ENCODE results near the gene RHOG.
A peak's percentile ranks its signal among the peaks of the same experiment; 100 is the strongest.

Gene RHOG

DNA sequence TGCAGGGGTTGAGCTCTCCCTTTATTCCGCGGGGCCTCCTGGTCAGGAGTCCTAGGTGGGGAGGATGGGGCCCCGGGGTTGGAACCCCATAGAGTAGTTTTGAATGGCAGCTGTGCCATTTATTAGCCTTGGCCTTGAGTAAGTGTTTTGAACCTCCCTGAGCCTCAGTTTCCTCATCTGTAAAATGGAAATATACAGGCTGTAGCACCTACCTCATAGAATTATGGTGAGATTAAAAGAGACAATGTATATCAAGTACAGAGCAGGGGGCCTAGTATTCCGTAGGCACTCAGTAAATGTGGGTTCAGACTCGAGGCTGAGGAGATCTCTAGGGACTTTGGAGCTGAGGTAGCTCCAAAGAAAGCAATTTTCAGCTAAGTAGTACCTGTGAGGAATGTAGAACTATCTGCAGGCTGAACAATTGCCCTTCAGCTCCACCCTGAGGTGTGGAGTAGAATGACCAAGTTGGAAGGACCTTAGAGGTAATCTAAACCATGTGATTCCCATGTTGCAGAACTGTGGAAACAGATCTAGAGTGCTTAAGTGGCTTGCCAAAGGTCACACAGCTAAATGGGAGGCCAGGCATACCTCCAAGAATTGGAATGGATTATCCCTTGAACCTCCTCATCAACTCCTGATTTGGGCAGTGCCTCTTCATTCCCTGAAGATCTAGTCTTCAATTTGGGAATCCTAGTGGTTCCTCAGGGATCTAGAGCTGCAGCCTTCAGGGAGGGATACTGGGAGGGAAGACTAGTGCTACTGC, 31.7 kb downstream of the RHOG start:
- TF ChIP-seq, protein P1, sequence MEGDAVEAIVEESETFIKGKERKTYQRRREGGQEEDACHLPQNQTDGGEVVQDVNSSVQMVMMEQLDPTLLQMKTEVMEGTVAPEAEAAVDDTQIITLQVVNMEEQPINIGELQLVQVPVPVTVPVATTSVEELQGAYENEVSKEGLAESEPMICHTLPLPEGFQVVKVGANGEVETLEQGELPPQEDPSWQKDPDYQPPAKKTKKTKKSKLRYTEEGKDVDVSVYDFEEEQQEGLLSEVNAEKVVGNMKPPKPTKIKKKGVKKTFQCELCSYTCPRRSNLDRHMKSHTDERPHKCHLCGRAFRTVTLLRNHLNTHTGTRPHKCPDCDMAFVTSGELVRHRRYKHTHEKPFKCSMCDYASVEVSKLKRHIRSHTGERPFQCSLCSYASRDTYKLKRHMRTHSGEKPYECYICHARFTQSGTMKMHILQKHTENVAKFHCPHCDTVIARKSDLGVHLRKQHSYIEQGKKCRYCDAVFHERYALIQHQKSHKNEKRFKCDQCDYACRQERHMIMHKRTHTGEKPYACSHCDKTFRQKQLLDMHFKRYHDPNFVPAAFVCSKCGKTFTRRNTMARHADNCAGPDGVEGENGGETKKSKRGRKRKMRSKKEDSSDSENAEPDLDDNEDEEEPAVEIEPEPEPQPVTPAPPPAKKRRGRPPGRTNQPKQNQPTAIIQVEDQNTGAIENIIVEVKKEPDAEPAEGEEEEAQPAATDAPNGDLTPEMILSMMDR (IDR thresholded peaks at IDR 0.05) = peak; percentile 58

DNA sequence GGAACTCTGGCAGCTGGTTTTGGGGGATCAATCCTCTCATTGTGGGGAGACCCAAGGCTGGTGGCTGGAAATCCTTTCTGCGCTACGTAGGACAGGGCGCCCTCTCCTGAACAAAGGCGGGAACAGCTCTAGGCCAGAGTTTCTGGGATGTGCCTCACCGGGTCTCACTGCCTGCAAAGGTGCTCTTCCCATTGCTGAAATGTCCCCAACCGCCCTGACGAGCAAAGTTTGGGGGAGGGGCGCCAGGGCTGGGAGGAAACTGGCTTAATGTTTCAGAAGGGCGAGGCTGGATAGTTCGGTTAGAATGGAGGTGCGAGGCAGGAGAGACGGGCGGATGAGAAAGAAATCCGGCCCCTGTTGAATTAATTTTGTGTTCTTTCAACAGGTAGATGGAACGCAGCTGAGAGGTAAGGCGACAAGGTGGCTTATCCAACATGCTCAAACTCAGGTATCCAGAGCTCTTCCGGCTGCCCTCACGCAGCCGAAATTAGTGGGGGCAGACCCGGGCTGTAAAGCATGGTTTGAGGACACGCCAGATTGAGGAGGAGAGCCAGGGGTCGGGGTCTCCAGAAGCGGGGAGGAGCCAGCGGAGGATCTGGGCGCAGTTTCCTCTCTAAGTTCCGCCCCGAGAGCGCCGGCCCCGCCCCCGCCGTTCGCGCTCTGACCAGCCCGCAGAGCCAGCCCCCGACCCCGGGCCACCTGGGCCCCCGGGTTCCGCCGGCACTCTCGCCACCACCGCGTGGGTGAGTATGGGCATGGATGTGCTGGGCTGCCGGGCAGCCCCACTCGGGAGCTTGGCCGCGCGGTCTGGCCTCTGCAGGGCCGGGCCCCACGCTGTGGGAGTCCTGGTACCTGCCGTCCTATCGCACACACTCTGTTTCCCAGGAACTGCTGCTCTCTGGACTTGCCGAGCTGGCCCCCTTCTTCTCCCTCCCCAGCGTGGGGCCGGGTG, 32.6 kb downstream of the RHOG start, which contains the start of gene PGAP2:
TSS of gene PGAP2 (plus strand) at position 652 of the 952 bp plus-strand sequence. CDS start 2,700 bp downstream, outside the sequence.
- TF ChIP-seq, protein P1 (IDR thresholded peaks at IDR 0.05) = peak; percentile 56

DNA sequence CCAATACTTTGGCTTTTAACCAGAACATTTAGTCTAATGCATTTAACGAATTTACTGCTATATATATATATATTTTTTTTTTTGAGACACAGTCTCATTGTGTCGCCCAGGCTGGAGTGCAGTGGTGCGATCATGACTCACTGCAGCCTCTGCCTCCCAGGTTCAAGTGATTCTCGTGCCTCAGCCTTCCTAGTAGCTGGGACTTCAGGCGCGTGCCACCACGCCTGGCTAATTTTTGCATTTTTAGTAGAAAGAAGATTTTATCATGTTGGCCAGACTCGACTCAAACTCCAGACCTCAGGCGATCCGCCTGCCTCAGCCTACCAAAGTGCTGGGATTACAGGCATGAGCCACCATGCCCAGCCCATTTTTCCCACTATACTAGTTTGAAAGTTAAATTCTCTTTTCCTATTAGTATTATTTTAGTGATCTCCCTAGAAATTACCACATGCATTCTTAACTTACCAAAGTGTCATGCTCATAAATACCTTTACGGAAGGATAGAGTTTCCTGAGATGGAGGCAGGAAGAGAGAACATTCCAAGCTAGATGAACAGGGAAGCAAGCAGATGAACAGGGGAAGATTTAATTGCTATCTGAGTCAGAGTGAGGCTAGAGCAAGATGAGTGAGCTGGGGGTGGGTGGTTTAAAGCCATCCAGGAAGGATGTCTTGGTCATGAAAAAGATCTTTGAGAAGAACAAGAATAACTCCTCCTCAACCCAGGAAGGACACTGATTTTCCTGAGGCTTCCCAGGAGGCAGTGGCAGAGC, 36.8 kb downstream of the RHOG start:
- TF ChIP-seq, protein P1 (IDR thresholded peaks at IDR 0.05) = no peak

DNA sequence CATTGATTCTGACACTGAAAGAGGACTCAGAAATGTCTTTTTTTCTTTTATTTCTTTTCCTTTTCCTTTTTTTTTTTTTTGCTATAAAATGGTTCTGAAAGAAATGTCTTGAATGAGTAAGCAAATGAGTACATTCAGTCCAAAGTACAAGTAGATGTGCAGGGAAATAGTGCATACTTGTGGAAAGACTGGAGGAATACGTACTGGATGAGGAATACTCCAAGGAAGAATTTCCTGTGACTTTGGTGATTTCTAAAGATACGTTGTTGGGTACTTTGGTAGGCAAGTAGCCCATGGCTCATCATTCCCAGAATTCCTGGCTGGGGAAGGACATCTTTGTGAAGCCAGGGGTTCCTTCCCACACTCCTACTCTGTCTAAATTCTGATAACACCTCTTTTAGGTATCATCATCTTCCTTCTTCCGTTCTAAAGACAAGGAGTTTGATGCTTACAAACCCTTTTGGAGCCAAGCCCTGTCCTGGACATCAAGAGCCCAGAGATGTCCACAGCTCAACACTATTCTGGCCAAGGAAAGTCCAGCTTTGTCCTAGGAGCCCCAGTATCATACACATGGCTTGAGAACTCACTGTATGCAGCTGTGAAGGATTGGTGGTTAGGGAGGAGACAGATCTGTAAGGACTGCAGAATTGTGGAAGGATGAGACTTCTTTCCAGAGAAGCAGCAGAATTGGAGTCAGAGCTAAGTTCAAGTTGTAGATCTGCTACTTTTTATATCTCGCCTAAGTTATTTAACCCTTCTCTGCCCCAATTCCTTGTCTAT, 38.6 kb downstream of the RHOG start:
- TF ChIP-seq, protein P1 (IDR thresholded peaks at IDR 0.05) = no peak

DNA sequence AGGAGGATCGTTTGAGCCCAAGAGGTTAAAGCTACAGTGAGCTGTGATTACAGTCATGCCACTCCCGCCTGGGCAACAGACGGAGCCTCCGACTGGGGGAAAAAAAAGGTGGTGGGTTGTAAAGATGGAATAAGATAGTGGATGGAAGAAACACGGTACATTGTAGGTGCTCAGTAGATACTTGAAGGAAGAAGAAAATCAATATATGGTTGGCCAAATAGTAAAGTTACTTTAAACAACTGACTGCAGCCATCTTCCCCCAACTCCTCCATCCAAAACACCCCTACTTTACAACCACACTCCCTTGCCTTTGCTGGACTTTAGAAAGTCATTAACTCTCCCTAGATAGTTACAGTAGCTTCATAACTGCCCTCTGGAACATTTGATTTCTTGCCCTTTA, 40.9 kb downstream of the RHOG start:
- TF ChIP-seq, protein P1 (IDR thresholded peaks at IDR 0.05) = no peak

DNA sequence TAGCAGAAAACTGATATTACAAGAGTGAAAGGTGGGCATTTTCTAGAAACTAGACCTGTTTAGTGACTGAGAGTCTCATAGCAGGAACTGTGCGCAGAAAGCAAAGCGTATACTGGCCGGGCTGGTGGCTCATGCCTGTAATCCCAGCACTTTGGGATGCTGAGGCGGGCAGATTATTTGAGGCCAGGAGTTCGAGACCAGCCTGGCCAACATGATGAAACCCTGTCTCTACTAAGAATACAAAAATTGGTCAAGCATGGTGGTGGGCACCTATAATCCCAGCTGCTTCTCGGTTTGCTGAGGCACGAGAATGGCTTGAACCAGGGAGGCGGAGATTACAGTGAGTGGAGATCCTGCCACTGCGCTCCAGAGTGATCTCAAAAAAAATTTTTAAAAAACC, 41.6 kb downstream of the RHOG start:
- TF ChIP-seq, protein P1 (IDR thresholded peaks at IDR 0.05) = no peak

Measured in LNCAP (cell line).